Activated T-helper 17 cell treated with anti-CD3 and anti-CD28 coated beads, Interleukin-2, amount 50 U/mL, for 72 hours (primary cell): ENCODE results near the gene RABEP2. TPM values are rescaled to one million over a fixed set of nuclear protein-coding genes. Genes with fewer than 3 reads are reported as not detected.
"Not testable (repeated sequence)": the region's sequence is repeated elsewhere in the genome, so short reads cannot be mapped to it uniquely, and the experiment has no call there.

Source experiments
- ATAC-seq: fragments of 150-1000 bp; cut with Tn5 transposase; replicated peaks from 2 replicates; pipeline ENCODE4 v1.10.0; 2021; ENCODE audit warnings: mild to moderate bottlenecking, moderate library complexity
- H3K27ac Mint-ChIP-seq: one replicate; pipeline ENCODE4 v1.8.0; 2022; ENCODE audit warnings: mixed read lengths
- H3K27me3 Mint-ChIP-seq: one replicate; pipeline ENCODE4 v1.8.0; 2022; ENCODE audit warnings: mixed read lengths
- H3K36me3 Mint-ChIP-seq: one replicate; pipeline ENCODE4 v1.8.0; 2022; ENCODE audit warnings: low read depth, mild to moderate bottlenecking, mixed read lengths
- H3K4me1 Mint-ChIP-seq: one replicate; pipeline ENCODE4 v1.8.0; 2022; ENCODE audit warnings: mixed read lengths
- H3K4me3 Mint-ChIP-seq: one replicate; pipeline ENCODE4 v1.8.0; 2022; ENCODE audit warnings: mild to moderate bottlenecking, mixed read lengths
- H3K9me3 Mint-ChIP-seq: one replicate; pipeline ENCODE4 v1.8.0; 2022; ENCODE audit warnings: mixed read lengths
- total RNA-seq, 2 donors: library from RNA; stranded (reverse); gene quantifications; one replicate each; pipeline ENCODE4 v1.2.3, GENCODE V29; 2022

The RABEP2 gene
- total RNA-seq, 2 donors from 2014 or later = 21.5 to 34.1 TPM

DNA sequence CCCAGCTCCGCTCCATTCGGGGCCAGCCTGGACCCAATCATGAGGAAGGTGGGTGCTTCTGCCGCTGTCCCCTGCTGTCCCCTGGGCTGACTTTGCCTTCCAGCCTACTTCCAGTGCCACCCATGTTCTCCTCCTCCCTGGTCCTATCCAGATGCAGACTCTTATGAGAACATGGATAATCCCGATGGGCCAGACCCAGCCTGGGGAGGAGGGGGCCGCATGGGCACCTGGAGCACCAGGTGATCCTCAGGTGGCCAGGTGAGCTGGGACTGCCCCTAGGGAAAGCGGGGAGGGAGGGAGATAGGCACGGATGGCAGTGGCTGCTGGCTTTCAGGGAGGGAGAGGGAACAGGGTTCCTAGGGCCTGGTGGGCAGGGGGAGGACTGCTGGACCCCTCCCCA is 13.7 kb upstream of the RABEP2 start:
- Mint-ChIP-seq H3K36me3 (no peaks in the 10 kb centered on the region), H3K9me3 (no peaks in the 10 kb centered on the region), H3K4me1 (peaks cover 20% of the 10 kb centered on the region), H3K27me3 (no peaks in the 10 kb centered on the region), H3K27ac (no peak overlapping the region), H3K4me3 (no peak overlapping the region)
- no peak for ATAC-seq

DNA sequence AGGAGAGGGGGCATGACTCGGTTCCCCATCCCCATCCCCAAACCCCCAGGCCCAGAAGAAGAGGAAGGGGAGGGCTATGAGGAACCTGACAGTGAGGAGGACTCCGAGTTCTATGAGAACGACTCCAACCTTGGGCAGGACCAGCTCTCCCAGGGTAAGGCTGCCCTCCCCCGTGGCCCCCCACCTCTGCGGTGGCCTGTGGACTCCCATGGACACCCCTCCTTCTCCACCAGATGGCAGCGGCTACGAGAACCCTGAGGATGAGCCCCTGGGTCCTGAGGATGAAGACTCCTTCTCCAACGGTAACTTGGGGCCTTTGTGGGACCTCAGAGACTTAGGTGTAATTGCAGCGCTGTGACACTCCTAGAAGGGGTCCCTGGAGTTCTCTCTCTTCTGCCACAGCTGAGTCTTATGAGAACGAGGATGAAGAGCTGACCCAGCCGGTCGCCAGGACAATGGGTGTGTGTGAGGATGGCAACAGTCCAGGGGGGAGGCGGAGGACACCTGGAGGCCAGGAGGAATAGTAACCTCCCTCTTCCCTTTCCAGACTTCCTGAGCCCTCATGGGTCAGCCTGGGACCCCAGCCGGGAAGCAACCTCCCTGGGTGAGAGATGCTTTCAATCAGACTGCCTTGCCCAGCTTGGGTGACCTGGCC is 12.3 kb upstream of the RABEP2 start:
- H3K27me3 Mint-ChIP-seq = no peaks in the 10 kb centered on the region
- H3K4me1 Mint-ChIP-seq = peaks cover 20% of the 10 kb centered on the region
- H3K9me3 Mint-ChIP-seq = no peaks in the 10 kb centered on the region
- H3K4me3 Mint-ChIP-seq = no peak overlapping the region
- H3K36me3 Mint-ChIP-seq = no peaks in the 10 kb centered on the region
- no peak for ATAC-seq
- H3K27ac Mint-ChIP-seq = no peak overlapping the region

DNA sequence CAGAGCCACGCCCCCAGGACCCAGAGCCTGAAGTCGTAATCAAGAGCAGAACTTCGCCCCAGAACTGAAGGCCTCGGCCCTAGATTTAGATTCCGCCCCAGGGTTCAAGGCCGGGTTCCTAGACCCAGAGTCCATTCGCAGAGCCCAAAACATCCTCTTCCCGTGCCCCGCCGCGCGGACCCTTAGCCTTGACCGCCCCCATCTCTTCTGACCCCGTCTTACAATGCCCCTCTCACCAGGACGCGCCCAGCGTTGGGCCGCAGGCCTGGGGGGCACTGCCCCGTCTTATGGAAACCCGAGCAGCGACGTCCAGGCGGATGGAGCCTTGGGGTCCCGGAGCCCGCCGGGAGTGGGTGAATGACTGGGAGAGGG is 11.7 kb upstream of the RABEP2 start:
- Mint-ChIP-seq H3K4me3 (peak overlapping the region; percentile 87), H3K27me3 (no peaks in the 10 kb centered on the region), H3K36me3 (no peaks in the 10 kb centered on the region), H3K27ac (peak overlapping the region; percentile 81), H3K4me1 (peaks cover 20% of the 10 kb centered on the region), H3K9me3 (no peaks in the 10 kb centered on the region)
- no peak for ATAC-seq

DNA sequence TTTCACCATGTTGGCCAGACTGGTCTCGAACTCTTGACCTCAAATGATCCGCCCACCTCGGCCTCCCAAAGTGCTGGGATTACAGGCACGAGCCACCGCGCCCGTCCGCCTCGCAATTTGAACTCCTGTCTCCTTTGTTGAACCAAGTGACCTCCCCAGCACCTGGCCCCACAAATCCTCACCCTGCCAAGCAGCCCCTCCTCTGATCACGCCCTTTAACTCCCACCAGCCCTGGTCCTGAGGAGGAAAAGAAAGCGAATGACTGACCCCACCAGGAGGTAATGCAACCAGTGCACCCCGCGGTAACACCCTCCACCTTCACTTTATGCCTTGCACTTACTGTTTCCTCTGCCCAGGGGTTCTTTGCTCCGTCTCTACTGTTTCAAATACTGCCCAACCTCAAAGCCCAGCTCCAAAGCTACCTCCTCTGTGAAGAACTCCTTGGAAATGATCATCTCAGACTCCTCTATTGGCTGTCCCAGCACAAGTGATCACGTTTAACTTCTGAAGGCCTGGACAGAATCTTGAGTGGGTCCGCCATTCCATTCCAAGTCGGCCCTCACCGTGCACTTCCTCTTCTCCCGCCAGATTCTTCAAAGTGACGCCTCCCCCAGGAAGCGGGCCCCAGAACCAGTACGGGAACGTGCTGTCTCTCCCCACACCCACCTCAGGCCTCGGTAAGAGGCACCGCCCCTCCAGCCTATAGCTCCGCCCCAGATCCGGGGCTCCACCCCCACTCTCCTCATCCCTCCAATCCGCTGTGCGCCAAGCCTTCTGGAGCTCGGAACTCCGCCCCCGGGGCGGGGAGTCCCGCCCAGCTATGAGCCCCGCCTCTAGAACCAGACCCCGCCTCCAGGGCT is 11.1 kb upstream of the RABEP2 start:
- Mint-ChIP-seq H3K27me3 (no peaks in the 10 kb centered on the region), H3K27ac (peak overlapping the region; percentile 81), H3K36me3 (no peaks in the 10 kb centered on the region), H3K4me1 (peaks cover 20% of the 10 kb centered on the region), H3K4me3 (peak overlapping the region; percentile 87), H3K9me3 (no peaks in the 10 kb centered on the region)
- ATAC-seq = peak; percentile 99

DNA sequence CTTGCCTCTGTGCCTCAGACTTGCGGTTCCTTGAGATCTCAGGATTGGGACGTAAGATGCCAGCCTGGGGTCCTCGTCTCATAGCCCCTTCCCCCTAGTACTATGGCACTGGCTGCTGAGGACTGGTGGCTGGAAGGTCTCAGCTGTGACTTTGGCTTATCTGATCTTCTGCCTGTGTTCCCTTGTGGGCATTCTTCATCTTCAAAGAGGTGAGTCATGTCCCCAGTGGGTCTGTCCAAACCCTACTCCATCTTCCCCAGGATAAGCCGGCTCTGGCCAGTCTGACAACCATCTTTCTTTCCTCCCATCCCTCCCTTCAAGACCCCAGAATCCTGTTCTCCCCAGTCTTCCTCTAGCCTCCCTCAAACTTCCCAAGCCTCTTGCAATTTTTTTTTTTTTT is 10.3 kb upstream of the RABEP2 start:
- Mint-ChIP-seq H3K4me3 (peak overlapping the region; percentile 87), H3K4me1 (peaks cover 20% of the 10 kb centered on the region), H3K9me3 (no peaks in the 10 kb centered on the region), H3K27ac (peak overlapping the region; percentile 81), H3K36me3 (no peaks in the 10 kb centered on the region), H3K27me3 (no peaks in the 10 kb centered on the region)
- no peak for ATAC-seq

DNA sequence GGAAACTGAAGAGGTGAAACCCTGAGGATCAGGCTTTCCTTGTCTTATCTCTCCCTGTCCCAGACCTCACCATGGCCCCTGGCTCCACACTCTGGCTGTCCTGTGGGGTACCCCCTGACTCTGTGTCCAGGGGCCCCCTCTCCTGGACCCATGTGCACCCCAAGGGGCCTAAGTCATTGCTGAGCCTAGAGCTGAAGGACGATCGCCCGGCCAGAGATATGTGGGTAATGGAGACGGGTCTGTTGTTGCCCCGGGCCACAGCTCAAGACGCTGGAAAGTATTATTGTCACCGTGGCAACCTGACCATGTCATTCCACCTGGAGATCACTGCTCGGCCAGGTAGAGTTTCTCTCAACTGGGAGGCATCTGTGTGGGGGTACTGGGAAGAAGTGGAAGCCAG is 8.1 kb upstream of the RABEP2 start:
- H3K27ac Mint-ChIP-seq = no peak overlapping the region
- H3K4me3 Mint-ChIP-seq = no peak overlapping the region
- no peaks in the 10 kb centered on the region for H3K9me3 Mint-ChIP-seq
- no peaks in the 10 kb centered on the region for H3K27me3 Mint-ChIP-seq
- peaks cover 20% of the 10 kb centered on the region for H3K4me1 Mint-ChIP-seq
- no peaks in the 10 kb centered on the region for H3K36me3 Mint-ChIP-seq
- ATAC-seq = no peak

DNA sequence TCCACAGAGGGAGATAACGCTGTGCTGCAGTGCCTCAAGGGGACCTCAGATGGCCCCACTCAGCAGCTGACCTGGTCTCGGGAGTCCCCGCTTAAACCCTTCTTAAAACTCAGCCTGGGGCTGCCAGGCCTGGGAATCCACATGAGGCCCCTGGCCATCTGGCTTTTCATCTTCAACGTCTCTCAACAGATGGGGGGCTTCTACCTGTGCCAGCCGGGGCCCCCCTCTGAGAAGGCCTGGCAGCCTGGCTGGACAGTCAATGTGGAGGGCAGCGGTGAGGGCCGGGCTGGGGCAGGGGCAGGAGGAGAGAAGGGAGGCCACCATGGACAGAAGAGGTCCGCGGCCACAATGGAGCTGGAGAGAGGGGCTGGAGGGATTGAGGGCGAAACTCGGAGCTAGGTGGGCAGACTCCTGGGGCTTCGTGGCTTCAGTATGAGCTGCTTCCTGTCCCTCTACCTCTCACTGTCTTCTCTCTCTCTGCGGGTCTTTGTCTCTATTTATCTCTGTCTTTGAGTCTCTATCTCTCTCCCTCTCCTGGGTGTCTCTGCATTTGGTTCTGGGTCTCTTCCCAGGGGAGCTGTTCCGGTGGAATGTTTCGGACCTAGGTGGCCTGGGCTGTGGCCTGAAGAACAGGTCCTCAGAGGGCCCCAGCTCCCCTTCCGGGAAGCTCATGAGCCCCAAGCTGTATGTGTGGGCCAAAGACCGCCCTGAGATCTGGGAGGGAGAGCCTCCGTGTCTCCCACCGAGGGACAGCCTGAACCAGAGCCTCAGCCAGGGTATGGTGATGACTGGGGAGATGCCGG is 7.5 kb upstream of the RABEP2 start:
- Mint-ChIP-seq H3K36me3 (no peaks in the 10 kb centered on the region), H3K27ac (no peak overlapping the region), H3K27me3 (no peaks in the 10 kb centered on the region), H3K9me3 (no peaks in the 10 kb centered on the region), H3K4me3 (no peak overlapping the region), H3K4me1 (peaks cover 20% of the 10 kb centered on the region)
- ATAC-seq = no peak

DNA sequence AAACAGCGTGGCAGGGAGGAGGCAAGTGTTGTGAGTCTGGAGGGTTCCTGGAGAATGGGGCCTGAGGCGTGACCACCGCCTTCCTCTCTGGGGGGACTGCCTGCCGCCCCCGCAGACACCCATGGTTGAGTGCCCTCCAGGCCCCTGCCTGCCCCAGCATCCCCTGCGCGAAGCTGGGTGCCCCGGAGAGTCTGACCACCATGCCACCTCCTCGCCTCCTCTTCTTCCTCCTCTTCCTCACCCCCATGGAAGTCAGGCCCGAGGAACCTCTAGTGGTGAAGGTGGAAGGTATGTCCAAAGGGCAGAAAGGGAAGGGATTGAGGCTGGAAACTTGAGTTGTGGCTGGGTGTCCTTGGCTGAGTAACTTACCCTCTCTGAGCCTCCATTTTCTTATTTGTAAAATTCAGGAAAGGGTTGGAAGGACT is 6.8 kb upstream of the RABEP2 start, which contains the start of gene CD19:
CD19 (plus strand) TSS at position 171 of the 425 bp plus-strand sequence; CDS start at position 201, 30 bp downstream.
- Mint-ChIP-seq H3K9me3 (no peaks in the 10 kb centered on the region), H3K27me3 (no peaks in the 10 kb centered on the region), H3K4me1 (peaks cover 20% of the 10 kb centered on the region), H3K27ac (peak within 1 kb of the TSS; percentile 86), H3K4me3 (no peak within 1 kb of the TSS), H3K36me3 (no peaks in the 10 kb centered on the region)
- ATAC-seq = no peak

DNA sequence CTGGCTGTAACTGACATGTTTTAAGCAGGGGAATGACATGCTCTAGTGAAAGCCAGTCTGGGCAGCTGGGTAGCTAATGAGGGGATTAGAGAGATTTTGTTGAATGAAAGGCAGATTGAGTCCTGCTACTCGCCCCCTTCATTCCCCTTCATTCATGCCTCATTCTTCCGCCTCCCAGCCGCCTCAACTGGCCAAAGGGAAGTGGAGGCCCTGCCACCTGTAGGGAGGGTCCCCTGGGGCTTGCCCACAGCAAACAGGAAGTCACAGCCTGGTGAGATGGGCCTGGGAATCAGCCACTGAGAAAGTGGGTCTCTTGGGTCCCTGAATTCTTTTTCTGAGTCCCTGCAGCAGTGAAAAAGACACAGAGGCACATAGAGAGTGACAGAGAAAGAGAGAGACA is 5.6 kb upstream of the RABEP2 start:
- Mint-ChIP-seq H3K4me3 (no peak overlapping the region), H3K9me3 (no peaks in the 10 kb centered on the region), H3K36me3 (peaks cover 3% of the 10 kb centered on the region), H3K27me3 (no peaks in the 10 kb centered on the region), H3K27ac (peak overlapping the region; percentile 86), H3K4me1 (peaks cover 18% of the 10 kb centered on the region)
- ATAC-seq = no peak

DNA sequence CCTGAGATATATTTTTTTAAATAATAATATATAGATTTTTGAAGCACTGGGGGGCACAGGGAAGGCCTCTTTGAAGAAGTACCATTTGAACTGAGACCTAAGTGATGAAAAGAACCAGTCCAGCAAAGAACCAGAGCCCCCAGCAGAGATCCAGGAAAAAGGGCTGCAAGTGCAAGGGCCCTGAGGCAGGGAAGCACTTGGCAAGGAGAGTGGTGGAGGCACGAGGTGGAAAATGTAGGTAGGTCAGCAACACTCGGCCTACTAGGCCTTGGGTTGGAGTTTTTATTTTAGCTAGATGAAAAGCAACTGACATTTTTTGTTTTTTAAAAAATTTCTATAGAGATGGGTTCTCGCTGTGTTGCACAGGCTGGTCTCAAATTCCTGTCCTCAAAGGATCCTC is 5.2 kb upstream of the RABEP2 start:
- Mint-ChIP-seq H3K4me1 (peaks cover 16% of the 10 kb centered on the region), H3K36me3 (peaks cover 6% of the 10 kb centered on the region), H3K27ac (peak overlapping the region; percentile 86), H3K9me3 (no peaks in the 10 kb centered on the region), H3K27me3 (no peaks in the 10 kb centered on the region), H3K4me3 (no peak overlapping the region)
- ATAC-seq = no peak

DNA sequence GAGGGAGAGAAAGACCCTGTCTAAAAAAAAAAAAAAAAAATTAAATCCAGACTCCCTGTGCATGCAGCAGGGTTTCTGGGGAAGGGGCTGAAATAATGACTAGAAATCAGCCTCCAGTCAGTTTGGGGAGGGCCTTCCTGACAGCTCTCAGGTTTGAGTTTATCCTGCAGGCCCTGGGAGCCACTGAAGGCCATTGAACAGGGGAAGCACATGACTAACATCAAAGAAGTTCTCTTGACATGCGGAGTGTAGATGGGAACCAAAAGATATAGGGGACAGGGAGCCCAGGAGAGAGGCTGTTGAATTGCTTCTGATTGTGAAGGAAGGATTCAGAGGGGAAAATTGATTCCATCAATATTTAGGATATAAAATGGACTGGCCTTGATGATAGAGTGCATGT is 2.8 kb upstream of the RABEP2 start:
- no peak for ATAC-seq
- Mint-ChIP-seq H3K27me3 (no peaks in the 10 kb centered on the region), H3K4me3 (no peak overlapping the region), H3K27ac (no peak overlapping the region), H3K4me1 (peaks cover 14% of the 10 kb centered on the region), H3K9me3 (no peaks in the 10 kb centered on the region), H3K36me3 (peaks cover 19% of the 10 kb centered on the region)

DNA sequence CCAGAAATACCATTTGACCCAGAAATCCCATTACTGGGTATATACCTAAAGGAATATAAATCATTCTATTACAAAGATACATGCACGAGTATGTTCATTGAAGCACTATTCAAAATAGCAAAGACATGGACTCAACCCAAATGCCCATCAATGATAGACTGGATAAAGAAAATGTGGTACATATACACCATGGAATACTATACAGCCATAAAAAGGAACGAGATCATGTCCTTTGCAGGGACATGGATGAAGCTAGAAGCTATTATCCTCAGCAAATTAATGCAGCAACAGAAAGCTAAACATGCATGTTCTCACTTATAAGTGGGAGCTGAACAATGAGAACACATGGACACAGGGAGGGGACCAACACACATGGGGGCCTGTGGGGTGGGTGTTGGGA is 1.2 kb upstream of the RABEP2 start:
- Mint-ChIP-seq H3K4me3 (peak overlapping the region; percentile 100), H3K4me1 (peaks cover 14% of the 10 kb centered on the region), H3K27ac (peak overlapping the region; percentile 100), H3K36me3 (peaks cover 24% of the 10 kb centered on the region)
- not testable (repeated sequence) for H3K9me3 Mint-ChIP-seq, ATAC-seq, H3K27me3 Mint-ChIP-seq

DNA sequence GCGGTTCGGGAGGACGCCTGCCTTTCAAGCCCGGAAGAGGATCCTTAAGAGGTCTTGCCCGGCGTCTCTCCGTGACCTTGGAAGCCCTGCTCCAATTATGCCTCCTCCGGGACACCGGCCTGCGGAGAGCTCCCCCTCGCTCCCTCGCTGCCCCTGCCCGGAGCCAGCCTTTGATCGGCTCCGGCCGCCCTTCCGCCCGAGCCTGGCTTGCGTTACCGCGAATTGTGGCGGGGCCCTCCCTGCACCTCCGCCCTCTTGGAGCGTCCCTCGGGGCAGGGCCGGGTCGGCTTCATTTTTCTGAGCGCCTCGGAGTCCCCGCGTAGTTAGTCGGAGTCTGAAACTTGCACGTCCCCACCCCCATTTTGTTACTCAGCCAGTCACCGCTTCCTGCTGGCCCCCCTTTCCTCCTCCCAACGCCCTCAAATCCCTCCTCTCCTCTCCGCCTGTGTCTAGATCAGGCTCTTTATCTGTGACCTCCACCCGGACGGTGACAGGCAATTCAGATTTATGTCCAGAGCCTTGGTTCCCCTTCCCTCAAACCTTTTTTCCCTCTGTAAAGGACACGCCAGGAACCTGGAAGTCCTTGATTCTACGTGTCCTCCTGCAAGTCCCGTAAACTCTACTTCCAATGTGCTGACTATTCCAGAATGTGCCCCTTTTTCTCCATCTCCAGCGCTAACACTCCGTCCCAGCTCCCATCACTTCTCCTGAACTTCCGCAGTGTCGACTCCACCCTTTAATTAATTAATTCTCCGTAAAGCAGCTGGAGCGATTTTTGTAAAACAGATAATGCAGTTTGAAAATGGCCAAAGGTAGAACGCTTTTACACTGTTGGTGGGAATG is 569 bp upstream of the RABEP2 start:
- peaks cover 14% of the 10 kb centered on the region for H3K4me1 Mint-ChIP-seq
- peaks cover 29% of the 10 kb centered on the region for H3K36me3 Mint-ChIP-seq
- ATAC-seq = peak; percentile 78
- H3K27me3 Mint-ChIP-seq = no peaks in the 10 kb centered on the region
- H3K9me3 Mint-ChIP-seq = no peaks in the 10 kb centered on the region
- peak overlapping the region; percentile 100 for H3K4me3 Mint-ChIP-seq
- peak overlapping the region; percentile 100 for H3K27ac Mint-ChIP-seq

DNA sequence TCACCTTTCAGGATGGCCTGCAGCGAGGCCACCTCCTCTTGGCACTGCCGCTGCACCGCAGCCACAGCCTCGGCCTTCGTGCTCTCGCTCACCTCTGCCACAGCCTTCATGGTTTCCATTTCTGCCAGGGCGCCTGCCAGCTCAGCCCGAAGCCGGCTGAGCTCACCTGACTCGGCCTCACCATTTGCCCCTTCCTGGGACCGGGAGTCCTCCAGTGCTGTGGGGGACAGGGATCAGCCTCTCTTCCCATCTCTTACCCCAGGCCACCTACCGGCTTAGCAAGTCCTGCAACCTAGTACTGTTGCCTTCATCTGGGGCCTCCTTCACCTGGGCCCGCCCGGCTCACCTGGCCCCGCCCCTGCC is 658 bp downstream of the RABEP2 start:
- Mint-ChIP-seq H3K36me3 (peaks cover 35% of the 10 kb centered on the region), H3K27ac (peak overlapping the region; percentile 100), H3K27me3 (no peaks in the 10 kb centered on the region), H3K4me3 (peak overlapping the region; percentile 100), H3K9me3 (no peaks in the 10 kb centered on the region), H3K4me1 (peaks cover 14% of the 10 kb centered on the region)
- no peak for ATAC-seq
